ENCODE data around the gene FYN. TPM values are rescaled to one million over a fixed set of nuclear protein-coding genes. Genes with fewer than 3 reads are reported as not detected.

The FYN gene
- total and polyA plus RNA-seq, 2 of the 8 experiments (the other 6 are each of a cell fraction or from before 2014, with no cell fraction given): 46.8 to 97.2 TPM

DNA sequence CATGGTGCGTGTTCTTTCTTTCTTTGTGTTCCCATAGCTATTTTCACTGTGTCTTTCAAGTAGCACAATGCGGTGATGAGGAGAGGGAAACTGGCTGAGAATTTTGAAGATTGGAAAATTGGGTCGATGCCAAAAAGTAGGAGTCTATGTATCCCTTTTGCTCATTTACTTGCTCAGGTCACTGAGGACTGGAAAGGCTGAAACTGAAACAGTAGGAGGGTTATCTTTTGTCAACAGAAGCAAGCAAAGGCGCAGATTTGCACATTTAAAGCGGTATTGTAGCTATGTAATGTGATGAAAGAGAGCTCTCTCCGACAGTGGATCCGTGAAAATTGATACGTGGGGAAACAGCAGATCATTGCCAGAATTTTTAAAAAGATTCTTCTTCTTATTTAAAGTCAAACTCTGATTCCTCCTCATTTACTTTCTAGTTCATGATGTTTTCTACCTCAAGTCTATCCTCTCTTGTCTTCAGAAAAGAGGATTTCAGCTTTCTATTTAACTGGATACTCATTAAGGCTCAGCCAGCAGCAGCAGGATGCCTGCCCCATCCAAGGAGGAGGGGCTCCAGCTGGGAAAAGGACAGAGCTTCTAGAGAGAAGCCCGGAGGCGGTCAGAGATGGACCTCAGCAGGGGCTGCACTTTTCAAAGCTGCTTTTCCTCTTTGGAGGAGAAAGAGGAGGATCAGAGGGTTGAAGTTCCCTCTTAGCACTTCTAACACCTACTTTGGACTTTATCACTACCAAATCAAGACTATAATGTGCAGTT is 15.9 kb upstream of the FYN start (continued):
- TF ChIP-seq JUN (IDR thresholded peaks at IDR 0.05; ENCODE audit: low read depth, low read length): no peak
- TF ChIP-seq, protein P1, sequence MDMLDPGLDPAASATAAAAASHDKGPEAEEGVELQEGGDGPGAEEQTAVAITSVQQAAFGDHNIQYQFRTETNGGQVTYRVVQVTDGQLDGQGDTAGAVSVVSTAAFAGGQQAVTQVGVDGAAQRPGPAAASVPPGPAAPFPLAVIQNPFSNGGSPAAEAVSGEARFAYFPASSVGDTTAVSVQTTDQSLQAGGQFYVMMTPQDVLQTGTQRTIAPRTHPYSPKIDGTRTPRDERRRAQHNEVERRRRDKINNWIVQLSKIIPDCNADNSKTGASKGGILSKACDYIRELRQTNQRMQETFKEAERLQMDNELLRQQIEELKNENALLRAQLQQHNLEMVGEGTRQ (IDR thresholded peaks at IDR 0.05; ENCODE audit: low read length): no peak
- TF ChIP-seq SAP30 (IDR thresholded peaks at IDR 0.05; ENCODE audit: insufficient read depth, insufficient replicate concordance, low read length): no peak
- no peak for TF ChIP-seq SIRT6 (IDR thresholded peaks at IDR 0.05; ENCODE audit: low read length)
- TF ChIP-seq ATF3 (IDR thresholded peaks at IDR 0.05; ENCODE audit: insufficient read depth, low read depth, low read length): no peak
- no peak for TF ChIP-seq GTF2F1 (IDR thresholded peaks at IDR 0.05; ENCODE audit: borderline replicate concordance, low read depth, low read length)
- TF ChIP-seq SIN3A (conservative IDR thresholded peaks at IDR 0.05 in 1 of 2, IDR thresholded peaks at IDR 0.05 in 1 of 2; ENCODE audit: low read depth in 1 of 2, low read length in 2 of 2): peak; percentile 45 to 55; a peak in 1 of 4 replicates
- no peak for TF ChIP-seq EZH2 (IDR thresholded peaks at IDR 0.05; ENCODE audit: low read depth, low read length, severe bottlenecking)
- no peak for TF ChIP-seq TEAD4 (IDR thresholded peaks at IDR 0.05; ENCODE audit: low read depth, low read length)
- TF ChIP-seq RNF2 (IDR thresholded peaks at IDR 0.05; ENCODE audit: borderline replicate concordance, low read depth, low read length, missing control alignments, poor library complexity, severe bottlenecking): no peak
- TF ChIP-seq MAFK (IDR thresholded peaks at IDR 0.05; ENCODE audit: low read depth, low read length): no peak
- TF ChIP-seq, protein P2, sequence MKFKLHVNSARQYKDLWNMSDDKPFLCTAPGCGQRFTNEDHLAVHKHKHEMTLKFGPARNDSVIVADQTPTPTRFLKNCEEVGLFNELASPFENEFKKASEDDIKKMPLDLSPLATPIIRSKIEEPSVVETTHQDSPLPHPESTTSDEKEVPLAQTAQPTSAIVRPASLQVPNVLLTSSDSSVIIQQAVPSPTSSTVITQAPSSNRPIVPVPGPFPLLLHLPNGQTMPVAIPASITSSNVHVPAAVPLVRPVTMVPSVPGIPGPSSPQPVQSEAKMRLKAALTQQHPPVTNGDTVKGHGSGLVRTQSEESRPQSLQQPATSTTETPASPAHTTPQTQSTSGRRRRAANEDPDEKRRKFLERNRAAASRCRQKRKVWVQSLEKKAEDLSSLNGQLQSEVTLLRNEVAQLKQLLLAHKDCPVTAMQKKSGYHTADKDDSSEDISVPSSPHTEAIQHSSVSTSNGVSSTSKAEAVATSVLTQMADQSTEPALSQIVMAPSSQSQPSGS (IDR thresholded peaks at IDR 0.05; ENCODE audit: low read length): no peak
- TF ChIP-seq TCF12 (IDR thresholded peaks at IDR 0.05; ENCODE audit: low read depth, low read length): no peak
- TF ChIP-seq NRF1 (IDR thresholded peaks at IDR 0.05; ENCODE audit: low read depth, low read length): no peak
- TF ChIP-seq FOSL1 (IDR thresholded peaks at IDR 0.05; ENCODE audit: insufficient read depth, low read depth, low read length): no peak
- TF ChIP-seq EGR1 (IDR thresholded peaks at IDR 0.05; ENCODE audit: borderline replicate concordance, low read depth, low read length): peak; percentile 13; the same call in 1 of the 2 replicates
- TF ChIP-seq RAD21 (IDR thresholded peaks at IDR 0.05 in 1 of 2, conservative IDR thresholded peaks at IDR 0.05 in 1 of 2; ENCODE audit: low read depth in 2 of 2, low read length in 2 of 2): no peak; a peak in 1 of 4 replicates
- TF ChIP-seq HDAC6 (IDR thresholded peaks at IDR 0.05; ENCODE audit: low read depth, low read length): no peak
